Activated CD8-positive, alpha-beta T cell treated with anti-CD3 and anti-CD28 coated beads for 36 hours (primary cell): Measurements from ENCODE around the gene IL20RB. TPM values are rescaled to one million over a fixed set of nuclear protein-coding genes. Genes with fewer than 3 reads are reported as not detected.

Experiments used
- ATAC-seq: fragments of 200-7000 bp; cut with Tn5 transposase; one replicate; pipeline ENCODE4 v1.10.0; 2021; ENCODE audit warnings: mild to moderate bottlenecking, moderate library complexity
- CTCF ChIA-PET: fragments of 350-600 bp; sonication (Branson Sonifier 250); formaldehyde crosslinking; loops from one replicate; lab custom pipeline; 2021; ENCODE audit warnings: antibody characterized with exemption; lab: Charles Lee
- POLR2A ChIA-PET: fragments of 350-600 bp; sonication (Branson Sonifier 250); formaldehyde crosslinking; loops from one replicate; lab custom pipeline; 2021; ENCODE audit warnings: antibody characterized with exemption; lab: Charles Lee
- DNase-seq: peaks from one replicate; pipeline ENCODE4 v3.0.0-alpha.2; 2020
- H3K27ac Mint-ChIP-seq: one replicate; pipeline ENCODE4 v1.8.0; 2021; ENCODE audit warnings: mild to moderate bottlenecking, mixed read lengths
- H3K27me3 Mint-ChIP-seq: one replicate; pipeline ENCODE4 v1.8.0; 2021; ENCODE audit warnings: mixed read lengths
- H3K36me3 Mint-ChIP-seq: one replicate; pipeline ENCODE4 v1.8.0; 2021; ENCODE audit warnings: low read depth, mixed read lengths
- H3K4me1 Mint-ChIP-seq: one replicate; pipeline ENCODE4 v1.8.0; 2021; ENCODE audit warnings: low read depth, mixed read lengths
- H3K4me3 Mint-ChIP-seq: one replicate; pipeline ENCODE4 v1.8.0; 2021; ENCODE audit warnings: mild to moderate bottlenecking, moderate library complexity, mixed read lengths
- H3K9me3 Mint-ChIP-seq: one replicate; pipeline ENCODE4 v1.8.0; 2021; ENCODE audit warnings: mixed read lengths
- CTCF ChIP-seq: fragments of 200-600 bp; IDR thresholded peaks from one replicate; pipeline ENCODE4 v1.8.0; 2022; ENCODE audit warnings: antibody characterized with exemption, mild to moderate bottlenecking
- intact Hi-C: fragments of 100-400 bp; cut with micrococcal nuclease; formaldehyde crosslinking; loops from one replicate; pipeline ENCODE4 v1.10.0; 2022
- total RNA-seq, 2 experiments: library from RNA; stranded (reverse); gene quantifications; one replicate each; pipeline ENCODE4 v1.2.3, GENCODE V29; 2021

Gene IL20RB
- total RNA-seq, 2 experiments from 2014 or later, result 1.0 to 1.2 TPM

DNA sequence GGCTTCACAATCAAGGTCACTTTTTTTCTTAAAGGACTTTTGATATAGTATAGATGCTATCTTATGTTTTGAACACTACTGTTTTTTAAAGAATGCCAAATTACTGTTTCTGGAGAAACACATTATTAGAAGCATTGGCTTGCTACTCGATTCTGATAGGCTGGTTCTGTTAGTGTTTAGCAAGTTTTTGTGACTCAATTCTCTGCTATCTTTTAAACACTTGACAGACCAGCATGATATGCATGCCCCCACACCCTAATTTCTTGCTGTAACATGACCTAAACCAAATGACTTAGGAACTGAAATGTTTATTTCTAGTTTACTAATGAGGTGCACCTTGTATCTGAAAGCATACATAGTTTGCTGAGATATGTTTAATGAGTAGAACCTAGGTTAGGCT is 5.5 kb upstream of the IL20RB start:
- ATAC-seq, result no peak
- no peak for DNase-seq
- CTCF ChIA-PET, result interaction anchor here (1.1 kb wide), 2 partner anchors 62 to 80 kb away, joined by 3 read pairs; no protein-coding TSS in a partner anchor
- POLR2A ChIA-PET, result no interaction called here
- Mint-ChIP-seq H3K4me3 (no peak overlapping the region), H3K27ac (no peak overlapping the region), H3K36me3 (no peaks in the 10 kb centered on the region), H3K4me1 (peaks cover 15% of the 10 kb centered on the region), H3K27me3 (no peaks in the 10 kb centered on the region), H3K9me3 (no peaks in the 10 kb centered on the region)
- intact Hi-C loops, result no loop called here
- no peak for TF ChIP-seq CTCF

GRCh38 chr3:136954251-136954650 is 3.5 kb upstream of the IL20RB start:
- ATAC-seq (no peak), DNase-seq (no peak)
- POLR2A ChIA-PET, result no interaction called here
- no peak overlapping the region for H3K27ac Mint-ChIP-seq
- H3K4me3 Mint-ChIP-seq, result no peak overlapping the region
- CTCF ChIA-PET, result no interaction called here
- no peaks in the 10 kb centered on the region for H3K27me3 Mint-ChIP-seq
- no peaks in the 10 kb centered on the region for H3K9me3 Mint-ChIP-seq
- intact Hi-C loops, result no loop called here
- peaks cover 10% of the 10 kb centered on the region for H3K4me1 Mint-ChIP-seq
- H3K36me3 Mint-ChIP-seq, result no peaks in the 10 kb centered on the region
- no peak for TF ChIP-seq CTCF

DNA sequence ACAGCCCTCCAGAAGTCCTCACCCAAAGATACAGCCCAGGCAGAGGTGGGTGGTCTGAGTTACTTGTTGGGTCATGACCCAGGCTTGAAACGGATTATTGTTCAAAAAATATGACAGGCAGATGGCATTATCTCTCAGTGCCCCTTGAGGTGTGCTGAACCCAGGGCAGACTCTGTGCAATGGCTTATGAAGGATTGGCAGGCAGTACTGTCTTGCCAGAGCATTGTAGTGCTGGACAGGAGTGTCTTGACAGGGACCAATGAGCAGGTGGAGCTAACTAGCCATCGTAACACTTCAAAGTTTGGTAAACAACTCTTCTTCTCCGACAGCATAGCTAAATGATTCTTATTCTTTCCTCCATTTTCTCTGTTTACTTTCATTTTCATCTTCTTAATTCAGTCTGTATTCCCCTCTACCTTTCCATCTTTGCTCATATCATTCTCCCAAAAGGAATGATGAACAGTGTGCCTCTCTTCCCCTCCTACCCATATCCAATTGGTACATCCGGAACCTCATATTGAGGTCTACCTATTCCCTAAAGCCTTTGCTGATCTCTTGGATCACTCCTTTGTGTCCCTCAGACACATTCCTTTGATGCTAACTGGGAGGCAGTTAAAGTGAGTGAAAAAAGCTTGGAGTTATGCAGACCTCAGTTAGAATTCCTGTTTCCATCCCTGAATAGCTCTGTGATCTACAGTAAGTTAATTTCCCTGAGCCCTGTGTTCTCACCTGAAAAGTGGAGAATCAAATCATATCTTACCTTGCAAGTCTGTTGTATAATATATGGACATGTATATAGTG is 2.6 kb upstream of the IL20RB start:
- POLR2A ChIA-PET, result no interaction called here
- Mint-ChIP-seq H3K27ac (no peak overlapping the region), H3K27me3 (no peaks in the 10 kb centered on the region), H3K9me3 (no peaks in the 10 kb centered on the region), H3K4me1 (peaks cover 10% of the 10 kb centered on the region), H3K36me3 (peaks cover 1% of the 10 kb centered on the region), H3K4me3 (no peak overlapping the region)
- TF ChIP-seq CTCF, result no peak
- intact Hi-C loops, result no loop called here
- DNase-seq, result no peak
- CTCF ChIA-PET, result no interaction called here
- ATAC-seq, result no peak

GRCh38 chr3:136955813-136956212 is 2.0 kb upstream of the IL20RB start:
- H3K27ac Mint-ChIP-seq, result no peak overlapping the region

More at GRCh38 chr3:136955813-136956212, 2.0 kb upstream of the IL20RB start:
- DNase-seq (no peak), ATAC-seq (no peak)
- intact Hi-C loops, result no loop called here
- no peak for TF ChIP-seq CTCF
- POLR2A ChIA-PET, result no interaction called here
- CTCF ChIA-PET, result no interaction called here
- H3K9me3 Mint-ChIP-seq, result no peaks in the 10 kb centered on the region
- peaks cover 3% of the 10 kb centered on the region for H3K36me3 Mint-ChIP-seq
- no peaks in the 10 kb centered on the region for H3K27me3 Mint-ChIP-seq
- peaks cover 10% of the 10 kb centered on the region for H3K4me1 Mint-ChIP-seq
- H3K4me3 Mint-ChIP-seq, result no peak overlapping the region
